K562 (cell line): ENCODE measurements around the gene TMEM184A. TPM values are rescaled to one million over a fixed set of nuclear protein-coding genes. Genes with fewer than 3 reads are reported as not detected.

Source experiments
- ADNP ChIP-seq: fragments of 200-800 bp; sonication (Bioruptor generic); IDR thresholded peaks from 2 replicates; pipeline ENCODE4 v1.6.1; 2016; ENCODE audit warnings: missing genetic modification characterization, missing compliant biosample characterization
- FOXK2 ChIP-seq, 2 experiments: fragments of 450-650 bp; IDR thresholded peaks in 1 of 2; conservative IDR thresholded peaks in 1 of 2; 2 replicates each; pipeline ENCODE4 v1.6.1; 2016; ENCODE audit warnings: low read depth in 2 of 2, mild to moderate bottlenecking in 1 of 2
- KAT7 ChIP-seq: sonication (generic); formaldehyde crosslinking; IDR thresholded peaks from 2 replicates; pipeline ENCODE4 v1.8.0; 2022; ENCODE audit warnings: missing genetic modification reagents, mild to moderate bottlenecking, borderline replicate concordance
- KLF10 ChIP-seq: fragments of 250-450 bp; sonication (Bioruptor Pico); IDR thresholded peaks from 2 replicates; pipeline ENCODE4 v1.6.1; 2021; ENCODE audit warnings: matching md5 sums
- MCM3 ChIP-seq: fragments of 450-650 bp; IDR thresholded peaks from 2 replicates; pipeline ENCODE4 v1.6.1; 2016
- MEF2D ChIP-seq: conservative IDR thresholded peaks from 2 replicates; pipeline ENCODE4 v1.6.1; 2016; ENCODE audit warnings: low read depth, missing genetic modification characterization, missing compliant biosample characterization
- MXI1 ChIP-seq: IDR thresholded peaks from 2 replicates; pipeline ENCODE4 v1.6.1; 2011; ENCODE audit warnings: low read depth, mild to moderate bottlenecking, improper control_type of control experiment, low read length
- MYNN ChIP-seq, 2 experiments: sonication (generic); formaldehyde crosslinking in 1 of 2; IDR thresholded peaks; 2 replicates each; pipeline versions ENCODE4 v1.5.0 to v1.6.1; 2016 to 2020; ENCODE audit warnings: antibody characterized with exemption in 1 of 2, missing genetic modification reagents in 1 of 2
- PYGO2 ChIP-seq: fragments of 450-650 bp; IDR thresholded peaks from 2 replicates; pipeline ENCODE4 v1.6.1; 2016; ENCODE audit warnings: mild to moderate bottlenecking, missing genetic modification characterization, moderate library complexity, missing compliant biosample characterization
- RAD21 ChIP-seq, 2 experiments: fragments of 250-450 bp in 1 of 2; fragments of 450-650 bp in 1 of 2; sonication (Bioruptor Pico) in 1 of 2; formaldehyde crosslinking in 1 of 2; IDR thresholded peaks in 1 of 2; conservative IDR thresholded peaks in 1 of 2; 2 replicates each; pipeline versions ENCODE4 v1.4.0 to v1.8.0; 2020 to 2022; ENCODE audit warnings: mild to moderate bottlenecking in 2 of 2, moderate library complexity in 1 of 2
- RBFOX2 ChIP-seq: fragments of 200-400 bp; formaldehyde crosslinking; IDR thresholded peaks from 2 replicates; pipeline ENCODE4 v1.6.1; 2017; ENCODE audit warnings: low read depth, mild to moderate bottlenecking, low read length, moderate library complexity
- SMARCC2 ChIP-seq: fragments of 450-650 bp; IDR thresholded peaks from 2 replicates; pipeline ENCODE4 v1.6.1; 2017; ENCODE audit warnings: antibody characterized with exemption, moderate library complexity, mild to moderate bottlenecking, low read depth
- SRF ChIP-seq, 2 experiments: fragments of 250-450, 450-650 bp in 1 of 2; sonication (Bioruptor Pico) in 1 of 2; sonication (generic) in 1 of 2; formaldehyde crosslinking; IDR thresholded peaks; 2 replicates each; pipeline versions ENCODE4 v1.5.0 to v1.5.1; 2020 to 2022; ENCODE audit warnings: mild to moderate bottlenecking in 1 of 2, missing genetic modification reagents in 1 of 2
- SRSF9 ChIP-seq: fragments of 200-400 bp; formaldehyde crosslinking; IDR thresholded peaks from 2 replicates; pipeline ENCODE4 v1.6.1; 2017; ENCODE audit warnings: low read depth, low read length, borderline replicate concordance
- ZNF124 ChIP-seq: sonication (generic); formaldehyde crosslinking; IDR thresholded peaks from 2 replicates; pipeline ENCODE4 v1.8.1; 2022; ENCODE audit warnings: missing genetic modification reagents
- ZNF224 ChIP-seq: sonication (generic); formaldehyde crosslinking; IDR thresholded peaks from 2 replicates; pipeline ENCODE4 v1.8.0; 2022; ENCODE audit warnings: mild to moderate bottlenecking, missing genetic modification reagents
- ZNF583 ChIP-seq: fragments of 250-450 bp; sonication (Bioruptor Pico); IDR thresholded peaks from 2 replicates; pipeline ENCODE4 v1.4.0; 2020
- ZNF699 ChIP-seq: fragments of 250-450 bp; sonication (Bioruptor Pico); IDR thresholded peaks from 2 replicates; pipeline ENCODE4 v1.8.0; 2021; ENCODE audit warnings: mild to moderate bottlenecking, moderate library complexity; ENCODE audit not compliant: insufficient replicate concordance
- polyA plus RNA-seq, 8 experiments: library from polyadenylated mRNA; depleted of rRNA in 4 of 8; stranded (reverse) in 5 of 8; unstranded in 3 of 8; fragments of >200 nt; fragmentation: Nextera tagmentation in 2 of 8; fragmentation: Illumina TruSeq in 1 of 8; extraction: Ambion mirVana in 2 of 8; extraction: Trizol in 1 of 8; gene quantifications; 2 replicates each; pipeline versions ENCODE4 v1.2.1 to v1.2.3, GENCODE V29; 2011 to 2014; ENCODE audit warnings: inconsistent platforms in 1 of 8, missing spikeins in 1 of 8
- total RNA-seq, 7 experiments: library from RNA; depleted of rRNA in 6 of 7; stranded (reverse); fragments of >200 nt in 6 of 7; fragmentation: Illumina TruSeq in 2 of 7; extraction: Trizol in 2 of 7; gene quantifications; 2 replicates each; pipeline versions ENCODE4 v1.2.1 to v1.2.3, GENCODE V29; 2011 to 2021; ENCODE audit warnings: low replicate concordance in 1 of 7
- TF ChIP-seq, protein P1 (sequence below): sonication (generic); formaldehyde crosslinking; IDR thresholded peaks from 2 replicates; pipeline ENCODE4 v1.8.1; 2023; ENCODE audit warnings: mild to moderate bottlenecking, missing genetic modification reagents
- TF ChIP-seq, protein P2 (sequence below): sonication (generic); formaldehyde crosslinking; IDR thresholded peaks from 2 replicates; pipeline ENCODE4 v1.8.0; 2022; ENCODE audit warnings: mild to moderate bottlenecking, missing genetic modification reagents

TMEM184A gene
- total and polyA plus RNA-seq, 9 of the 15 experiments (the other 6 are each of a cell fraction or from before 2014, with no cell fraction given) = 0.10 to 0.18 (median 0.11) TPM; not detected in 6

DNA sequence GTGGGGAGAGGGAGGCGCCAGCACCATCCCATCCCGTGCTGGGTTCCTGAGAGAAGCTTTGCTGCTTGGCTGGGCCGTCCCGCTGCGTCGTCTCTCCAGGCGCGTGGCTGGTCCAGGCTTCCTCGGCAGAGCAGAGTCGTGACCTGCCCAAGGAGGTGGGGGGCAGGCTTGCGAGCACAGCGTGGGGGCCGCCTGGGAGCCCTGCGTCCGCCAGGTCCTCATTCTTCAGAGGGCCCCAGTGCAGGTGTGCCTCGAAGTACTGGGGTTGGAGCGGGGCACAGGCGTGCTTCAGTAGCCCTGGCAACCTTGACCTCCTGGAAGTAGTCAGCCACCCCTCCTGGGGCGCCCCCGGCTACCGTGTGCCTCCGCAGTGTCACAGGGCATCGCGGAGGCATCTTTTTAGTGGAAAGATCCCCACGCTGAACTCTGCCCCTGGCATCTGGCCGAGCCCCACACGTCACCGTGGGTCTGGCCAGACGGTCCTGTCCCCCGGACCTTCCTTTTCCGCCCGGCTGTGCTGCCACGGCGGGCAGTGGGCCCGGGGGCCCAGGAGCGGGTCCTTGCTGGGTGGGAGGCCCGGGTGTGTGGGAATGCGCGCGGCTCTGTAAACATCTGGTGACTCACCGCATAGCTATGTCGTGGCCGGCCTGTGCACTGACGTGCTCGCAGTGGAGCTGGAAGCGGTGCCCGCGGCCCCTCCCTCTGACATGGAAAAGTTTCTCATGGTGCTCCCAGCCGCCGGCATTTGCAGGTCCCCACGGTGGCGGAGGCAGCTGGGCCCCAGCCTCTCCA, 19.1 kb downstream of the TMEM184A start (continued):
- TF ChIP-seq ZNF699 (CRISPR knock-in tag) = no peak
- TF ChIP-seq ADNP = no peak
- TF ChIP-seq FOXK2 (conservative IDR thresholded peaks at IDR 0.05 in 1 of 2, IDR thresholded peaks at IDR 0.05 in 1 of 2; ENCODE audit: low read depth in 2 of 2) = peak; percentile 65 to 67; a peak in 3 of 4 replicates
- no peak for TF ChIP-seq KAT7
- no peak for TF ChIP-seq SRSF9
- TF ChIP-seq ZNF583 = no peak
- no peak for TF ChIP-seq ZNF124 (CRISPR knock-in tag)
- TF ChIP-seq MYNN (IDR thresholded peaks at IDR 0.05) = 0 out of 2 replicates have a peak, but pooled peaks have one; percentile 18
- TF ChIP-seq MYNN (CRISPR knock-in tag; IDR thresholded peaks at IDR 0.05) = no peak
- no peak for TF ChIP-seq MXI1
- TF ChIP-seq KLF10 (CRISPR knock-in tag) = no peak
- no peak for TF ChIP-seq ZNF224 (CRISPR knock-in tag)
- TF ChIP-seq PYGO2 = no peak
- TF ChIP-seq, protein P1, sequence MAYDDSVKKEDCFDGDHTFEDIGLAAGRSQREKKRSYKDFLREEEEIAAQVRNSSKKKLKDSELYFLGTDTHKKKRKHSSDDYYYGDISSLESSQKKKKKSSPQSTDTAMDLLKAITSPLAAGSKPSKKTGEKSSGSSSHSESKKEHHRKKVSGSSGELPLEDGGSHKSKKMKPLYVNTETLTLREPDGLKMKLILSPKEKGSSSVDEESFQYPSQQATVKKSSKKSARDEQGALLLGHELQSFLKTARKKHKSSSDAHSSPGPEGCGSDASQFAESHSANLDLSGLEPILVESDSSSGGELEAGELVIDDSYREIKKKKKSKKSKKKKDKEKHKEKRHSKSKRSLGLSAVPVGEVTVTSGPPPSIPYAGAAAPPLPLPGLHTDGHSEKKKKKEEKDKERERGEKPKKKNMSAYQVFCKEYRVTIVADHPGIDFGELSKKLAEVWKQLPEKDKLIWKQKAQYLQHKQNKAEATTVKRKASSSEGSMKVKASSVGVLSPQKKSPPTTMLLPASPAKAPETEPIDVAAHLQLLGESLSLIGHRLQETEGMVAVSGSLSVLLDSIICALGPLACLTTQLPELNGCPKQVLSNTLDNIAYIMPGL (CRISPR knock-in tag) = no peak
- no peak for TF ChIP-seq SRF (CRISPR knock-in tag; IDR thresholded peaks at IDR 0.05)
- TF ChIP-seq MCM3 = no peak
- no peak for TF ChIP-seq MEF2D (tag)
- peak; percentile 63 for TF ChIP-seq RBFOX2
- TF ChIP-seq RAD21 (CRISPR knock-in tag; conservative IDR thresholded peaks at IDR 0.05 in 1 of 2, IDR thresholded peaks at IDR 0.05 in 1 of 2) = no peak
- TF ChIP-seq SMARCC2 = 0 out of 2 replicates have a peak, but pooled peaks have one; percentile 28
- TF ChIP-seq, protein P2, sequence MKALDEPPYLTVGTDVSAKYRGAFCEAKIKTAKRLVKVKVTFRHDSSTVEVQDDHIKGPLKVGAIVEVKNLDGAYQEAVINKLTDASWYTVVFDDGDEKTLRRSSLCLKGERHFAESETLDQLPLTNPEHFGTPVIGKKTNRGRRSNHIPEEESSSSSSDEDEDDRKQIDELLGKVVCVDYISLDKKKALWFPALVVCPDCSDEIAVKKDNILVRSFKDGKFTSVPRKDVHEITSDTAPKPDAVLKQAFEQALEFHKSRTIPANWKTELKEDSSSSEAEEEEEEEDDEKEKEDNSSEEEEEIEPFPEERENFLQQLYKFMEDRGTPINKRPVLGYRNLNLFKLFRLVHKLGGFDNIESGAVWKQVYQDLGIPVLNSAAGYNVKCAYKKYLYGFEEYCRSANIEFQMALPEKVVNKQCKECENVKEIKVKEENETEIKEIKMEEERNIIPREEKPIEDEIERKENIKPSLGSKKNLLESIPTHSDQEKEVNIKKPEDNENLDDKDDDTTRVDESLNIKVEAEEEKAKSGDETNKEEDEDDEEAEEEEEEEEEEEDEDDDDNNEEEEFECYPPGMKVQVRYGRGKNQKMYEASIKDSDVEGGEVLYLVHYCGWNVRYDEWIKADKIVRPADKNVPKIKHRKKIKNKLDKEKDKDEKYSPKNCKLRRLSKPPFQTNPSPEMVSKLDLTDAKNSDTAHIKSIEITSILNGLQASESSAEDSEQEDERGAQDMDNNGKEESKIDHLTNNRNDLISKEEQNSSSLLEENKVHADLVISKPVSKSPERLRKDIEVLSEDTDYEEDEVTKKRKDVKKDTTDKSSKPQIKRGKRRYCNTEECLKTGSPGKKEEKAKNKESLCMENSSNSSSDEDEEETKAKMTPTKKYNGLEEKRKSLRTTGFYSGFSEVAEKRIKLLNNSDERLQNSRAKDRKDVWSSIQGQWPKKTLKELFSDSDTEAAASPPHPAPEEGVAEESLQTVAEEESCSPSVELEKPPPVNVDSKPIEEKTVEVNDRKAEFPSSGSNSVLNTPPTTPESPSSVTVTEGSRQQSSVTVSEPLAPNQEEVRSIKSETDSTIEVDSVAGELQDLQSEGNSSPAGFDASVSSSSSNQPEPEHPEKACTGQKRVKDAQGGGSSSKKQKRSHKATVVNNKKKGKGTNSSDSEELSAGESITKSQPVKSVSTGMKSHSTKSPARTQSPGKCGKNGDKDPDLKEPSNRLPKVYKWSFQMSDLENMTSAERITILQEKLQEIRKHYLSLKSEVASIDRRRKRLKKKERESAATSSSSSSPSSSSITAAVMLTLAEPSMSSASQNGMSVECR (CRISPR knock-in tag) = no peak
